ENCODE measurements around the gene RIPOR1.

RIPOR1 gene

GRCh38 chr16:67544844-67545664 lies 16.4 kb downstream of the RIPOR1 start:
- TF ChIP-seq CTCF (IDR thresholded peaks at IDR 0.05; ENCODE audit: insufficient read depth, low read depth, low read length, missing control alignments) = no peak
- no peak overlapping the region for H3K4me3 ChIP-seq (ENCODE audit: low read length)
- no peak for DNase-seq (ENCODE audit: low read depth)

- no peak overlapping the region for H3K4me3 ChIP-seq (ENCODE audit: low read length)
- DNase-seq (ENCODE audit: low read depth) = no peak
These were observed 17.0 kb downstream of the RIPOR1 start for GRCh38 chr16:67545665-67546024.

GRCh38 chr16:67546091-67546501 lies 17.5 kb downstream of the RIPOR1 start:
- no peak for DNase-seq (ENCODE audit: low read depth)
- no peak for TF ChIP-seq CTCF (IDR thresholded peaks at IDR 0.05; ENCODE audit: insufficient read depth, low read depth, low read length, missing control alignments)
- no peak overlapping the region for H3K4me3 ChIP-seq (ENCODE audit: low read length)

More at GRCh38 chr16:67545665-67546024, 17.0 kb downstream of the RIPOR1 start:
- no peak for TF ChIP-seq CTCF (IDR thresholded peaks at IDR 0.05; ENCODE audit: insufficient read depth, low read depth, low read length, missing control alignments)

- H3K4me3 ChIP-seq (ENCODE audit: low read length) = no peak overlapping the region
- peak; percentile 69 for DNase-seq (ENCODE audit: low read depth)
- TF ChIP-seq CTCF (IDR thresholded peaks at IDR 0.05; ENCODE audit: insufficient read depth, low read depth, low read length, missing control alignments) = peak; percentile 91
These were observed 18.3 kb downstream of the RIPOR1 start for GRCh38 chr16:67546761-67547422.

GRCh38 chr16:67547423-67548264 lies 19.0 kb downstream of the RIPOR1 start:
- no peak for TF ChIP-seq CTCF (IDR thresholded peaks at IDR 0.05; ENCODE audit: insufficient read depth, low read depth, low read length, missing control alignments)
- DNase-seq (ENCODE audit: low read depth) = no peak
- H3K4me3 ChIP-seq (ENCODE audit: low read length) = no peak overlapping the region

GRCh38 chr16:67548265-67549126 lies 19.9 kb downstream of the RIPOR1 start:
- DNase-seq (ENCODE audit: low read depth) = no peak
- no peak for TF ChIP-seq CTCF (IDR thresholded peaks at IDR 0.05; ENCODE audit: insufficient read depth, low read depth, low read length, missing control alignments)

More at GRCh38 chr16:67548265-67549126, 19.9 kb downstream of the RIPOR1 start:
- H3K4me3 ChIP-seq (ENCODE audit: low read length) = no peak overlapping the region
